BLaER1 treated with 17β-estradiol and CSF1 and Interleukin-3, amounts not matched to agents 10 nM and 100 nM (cell line): ENCODE results near the gene CFB.

Experiments
- H3K27ac ChIP-seq, 11 experiments: shearing (Covaris generic); formaldehyde crosslinking; 2 replicates each; pipeline ENCODE4 v1.8.1; 2022
- H3K27me3 ChIP-seq, 11 experiments: shearing (Covaris generic); formaldehyde crosslinking; 2 replicates each; pipeline ENCODE4 v1.8.1; 2022
- H3K36me3 ChIP-seq, 11 experiments: shearing (Covaris generic); formaldehyde crosslinking; 2 replicates each; pipeline ENCODE4 v1.8.1; 2022
- H3K4me1 ChIP-seq, 10 experiments: shearing (Covaris generic); formaldehyde crosslinking; 2 replicates each; pipeline ENCODE4 v1.8.1; 2022
- H3K4me2 ChIP-seq, 11 experiments: shearing (Covaris generic); formaldehyde crosslinking; 2 replicates each; pipeline ENCODE4 v1.8.1; 2022
- H3K4me3 ChIP-seq, 10 experiments: shearing (Covaris generic); formaldehyde crosslinking; 2 replicates each; pipeline ENCODE4 v1.8.1; 2022
- H3K9ac ChIP-seq, 11 experiments: shearing (Covaris generic); formaldehyde crosslinking; 2 replicates each; pipeline ENCODE4 v1.8.1; 2022
- H3K9me3 ChIP-seq, 11 experiments: shearing (Covaris generic); formaldehyde crosslinking; replicated peaks in 1 of 11; 2 replicates each; pipeline ENCODE4 v1.8.1; 2022
- H4K20me1 ChIP-seq, 11 experiments: shearing (Covaris generic); formaldehyde crosslinking; 2 replicates each; pipeline ENCODE4 v1.8.1; 2022
- Cebpa-rat ChIP-seq, 11 experiments: shearing (Covaris generic); IDR thresholded peaks; 2 replicates each; pipeline ENCODE4 v1.8.1; 2022

CFB gene

GRCh38 chr6:31949926-31950548 lies 4.1 kb downstream of the CFB start:
- H3K27ac ChIP-seq: no peak overlapping the region
- TF ChIP-seq Cebpa-rat (IDR thresholded peaks at IDR 0.05): no peak
- H3K9me3 ChIP-seq: no peaks in the 10 kb centered on the region
- H3K4me3 ChIP-seq: no peak overlapping the region
- peaks cover 0 to 6% (median 0%) of the 10 kb centered on the region in 11 experiments; a peak in 1 of 22 replicates for H4K20me1 ChIP-seq
- peaks cover 40 to 54% (median 51%) of the 10 kb centered on the region in 11 experiments for H3K36me3 ChIP-seq
- peaks cover 0 to 51% (median 9%) of the 10 kb centered on the region in 10 experiments; a peak in 10 of 20 replicates for H3K4me1 ChIP-seq
- H3K4me2 ChIP-seq: no peak overlapping the region
- no peaks in the 10 kb centered on the region for H3K27me3 ChIP-seq
- no peak overlapping the region for H3K9ac ChIP-seq

- Histone ChIP-seq H3K4me3 (no peak overlapping the region), H3K27me3 (no peaks in the 10 kb centered on the region), H3K36me3 (peaks cover 62 to 76% (median 72%) of the 10 kb centered on the region in 11 experiments), H3K27ac (no peak overlapping the region; a peak in 1 of 22 replicates), H3K4me1 (peaks cover under 1 to 42% (median 3%) of the 10 kb centered on the region in 10 experiments; a peak in 16 of 20 replicates), H3K9ac (peak overlapping the region in 2 of 11 experiments; percentile 3 to 6; a peak in 1 of 22 replicates), H4K20me1 (peaks cover 0 to 6% (median 0%) of the 10 kb centered on the region in 11 experiments; a peak in 1 of 22 replicates), H3K9me3 (no peaks in the 10 kb centered on the region), H3K4me2 (peak overlapping the region in 3 of 11 experiments; percentile 2 to 75 (median 51); a peak in 4 of 22 replicates)
- TF ChIP-seq Cebpa-rat (IDR thresholded peaks at IDR 0.05): no peak
These were observed 6.4 kb downstream of the CFB start for GRCh38 chr6:31952140-31952805.

- peak overlapping the region in 1 of 11 experiments; percentile 35; a peak in 1 of 22 replicates for H3K27ac ChIP-seq
- peaks cover 7 to 48% (median 9%) of the 10 kb centered on the region in 10 experiments for H3K4me1 ChIP-seq
These were observed 7.0 kb downstream of the CFB start for GRCh38 chr6:31952890-31953289.

DNA sequence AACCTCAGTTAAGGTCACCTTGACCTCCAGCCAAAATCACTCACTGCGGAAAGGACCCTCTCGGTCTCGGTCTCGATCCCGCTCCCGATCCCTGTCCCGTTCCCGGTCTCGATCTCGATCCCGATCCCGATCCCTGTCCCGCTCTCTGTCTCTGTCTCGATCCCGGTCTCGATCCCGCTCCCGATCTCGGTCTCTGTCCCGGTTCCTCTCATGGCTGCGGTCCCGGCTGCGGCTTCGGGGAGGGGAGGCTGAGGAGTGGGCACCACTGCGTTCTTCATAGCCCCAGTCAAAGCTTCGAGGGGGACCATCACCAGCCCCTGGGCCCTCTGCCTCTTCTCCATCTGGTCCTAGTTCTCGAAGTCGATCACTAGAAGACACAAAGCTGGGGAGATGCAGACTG lies 8.6 kb downstream of the CFB start:
- Histone ChIP-seq H4K20me1 (peaks cover 0 to 6% (median 0%) of the 10 kb centered on the region in 11 experiments; a peak in 1 of 22 replicates), H3K4me1 (peaks cover 15 to 51% (median 17%) of the 10 kb centered on the region in 10 experiments), H3K4me2 (peak overlapping the region in 3 of 11 experiments; percentile 17 to 75 (median 51); a peak in 4 of 22 replicates), H3K36me3 (peaks cover 63 to 79% (median 73%) of the 10 kb centered on the region in 11 experiments), H3K9ac (no peak overlapping the region; a peak in 1 of 22 replicates), H3K27ac (peak overlapping the region in 2 of 11 experiments; percentile 35 to 45; a peak in 1 of 22 replicates), H3K4me3 (no peak overlapping the region), H3K27me3 (no peaks in the 10 kb centered on the region), H3K9me3 (no peaks in the 10 kb centered on the region)
- no peak for TF ChIP-seq Cebpa-rat (IDR thresholded peaks at IDR 0.05)

More at GRCh38 chr6:31952890-31953289, 7.0 kb downstream of the CFB start:
- Histone ChIP-seq H3K9me3 (no peaks in the 10 kb centered on the region), H3K4me2 (peak overlapping the region in 3 of 11 experiments; percentile 2 to 75 (median 51); a peak in 4 of 22 replicates), H3K4me3 (no peak overlapping the region), H3K9ac (peak overlapping the region in 2 of 11 experiments; percentile 3 to 6; a peak in 1 of 22 replicates), H3K27me3 (no peaks in the 10 kb centered on the region), H3K36me3 (peaks cover 63 to 79% (median 73%) of the 10 kb centered on the region in 11 experiments), H4K20me1 (peaks cover 0 to 6% (median 0%) of the 10 kb centered on the region in 11 experiments; a peak in 1 of 22 replicates)
- TF ChIP-seq Cebpa-rat (IDR thresholded peaks at IDR 0.05): no peak

DNA sequence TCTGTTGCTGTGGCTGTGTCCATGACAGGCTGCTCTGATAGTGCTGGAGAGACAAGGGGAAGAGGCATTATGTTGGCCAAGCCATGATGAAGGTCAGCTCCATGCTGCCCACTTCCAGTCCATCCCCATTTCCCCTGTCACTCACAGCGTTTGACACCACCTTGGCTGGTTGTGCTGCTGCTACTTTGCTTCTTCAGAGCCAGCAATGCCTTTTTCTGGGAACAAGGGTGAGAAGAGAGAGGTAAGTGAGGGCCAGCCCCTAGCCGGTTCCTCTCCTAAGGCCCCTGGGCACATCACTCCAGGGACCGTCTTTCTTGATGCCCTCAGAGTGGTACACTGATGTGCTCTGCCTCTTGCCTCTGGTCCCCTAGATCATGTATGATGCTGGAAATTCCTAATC lies 10.9 kb downstream of the CFB start:
- H4K20me1 ChIP-seq: peaks cover 0 to 6% (median 0%) of the 10 kb centered on the region in 11 experiments; a peak in 1 of 22 replicates
- H3K9me3 ChIP-seq: no peaks in the 10 kb centered on the region
- no peak overlapping the region for H3K27ac ChIP-seq
- H3K36me3 ChIP-seq: peaks cover 66 to 78% (median 75%) of the 10 kb centered on the region in 11 experiments
- TF ChIP-seq Cebpa-rat (IDR thresholded peaks at IDR 0.05): no peak
- peak overlapping the region in 1 of 11 experiments; percentile 94; a peak in 1 of 22 replicates for H3K4me2 ChIP-seq
- no peak overlapping the region for H3K4me3 ChIP-seq
- no peaks in the 10 kb centered on the region for H3K27me3 ChIP-seq
- H3K4me1 ChIP-seq: peaks cover 26 to 68% (median 29%) of the 10 kb centered on the region in 10 experiments
- H3K9ac ChIP-seq: peak overlapping the region in 3 of 11 experiments; percentile 21 to 36 (median 29); a peak in 3 of 22 replicates

- Histone ChIP-seq H3K27me3 (no peaks in the 10 kb centered on the region), H4K20me1 (no peaks in the 10 kb centered on the region), H3K27ac (peak overlapping the region; percentile 73 to 85 (median 79)), H3K9me3 (no peaks in the 10 kb centered on the region), H3K9ac (peak overlapping the region; percentile 83 to 95 (median 91)), H3K4me3 (peak overlapping the region; percentile 82 to 99 (median 92)), H3K4me2 (peak overlapping the region; percentile 89 to 99 (median 96)), H3K4me1 (peaks cover 26 to 54% (median 29%) of the 10 kb centered on the region in 10 experiments), H3K36me3 (peaks cover 66 to 78% (median 75%) of the 10 kb centered on the region in 11 experiments)
- TF ChIP-seq Cebpa-rat (IDR thresholded peaks at IDR 0.05): no peak
These were observed 12.5 kb downstream of the CFB start for GRCh38 chr6:31958412-31958740.

DNA sequence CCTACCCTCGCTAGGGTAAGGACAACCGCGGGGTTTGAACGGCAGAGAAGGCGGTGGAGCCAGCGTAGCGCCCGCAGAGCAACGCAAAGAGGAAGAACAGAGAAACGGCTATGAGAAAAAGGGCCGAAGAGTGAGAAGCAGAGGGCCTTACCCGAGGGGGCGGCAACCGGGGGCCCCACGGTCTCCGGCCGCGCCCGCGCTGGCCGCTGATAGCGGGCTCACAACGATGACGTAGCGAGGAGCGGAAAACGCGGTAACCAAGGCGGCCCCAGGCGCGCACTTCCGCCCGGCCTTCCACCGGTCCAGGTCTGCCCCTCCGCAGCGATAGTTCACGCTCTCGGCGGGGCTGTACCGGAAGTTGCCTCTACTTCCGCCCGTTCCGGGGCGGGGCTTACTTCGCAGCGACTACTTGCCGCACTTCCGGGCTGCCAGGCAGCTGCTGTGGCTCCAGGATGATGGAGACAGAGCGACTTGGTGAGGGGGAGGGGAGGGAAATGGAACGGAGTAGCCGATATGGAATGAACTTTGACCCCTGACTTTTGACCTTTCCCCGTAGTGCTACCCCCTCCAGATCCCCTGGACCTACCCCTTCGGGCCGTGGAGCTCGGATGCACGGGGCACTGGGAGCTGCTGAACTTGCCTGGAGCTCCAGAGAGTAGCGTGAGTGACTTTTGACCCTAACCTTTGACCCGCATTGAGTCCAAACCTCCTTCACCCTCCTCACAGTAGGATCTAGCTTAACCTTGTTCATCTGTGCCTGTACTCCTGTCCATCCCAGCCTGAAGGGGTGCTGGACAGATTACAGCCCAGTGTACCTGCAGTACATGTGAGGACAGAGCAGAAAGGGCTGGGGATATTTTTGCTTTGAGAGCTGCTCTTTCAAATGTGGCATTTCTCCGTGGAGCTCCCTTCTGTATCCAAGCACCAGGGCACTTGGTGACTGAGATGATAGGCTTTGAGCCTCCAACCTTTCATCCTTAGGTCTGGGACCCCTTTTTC lies 13.1 kb downstream of the CFB start, which contains the start of the genes NELFE and SKIC2:
Gene NELFE, minus strand, starts transcription at position 231 of the 999 bp plus-strand sequence. CDS start 525 bp downstream, outside the sequence.
Gene SKIC2, plus strand, starts transcription at position 435 of the 999 bp plus-strand sequence. Its CDS starts 18 bp downstream, at position 453.
- H3K36me3 ChIP-seq: peaks cover 66 to 78% (median 75%) of the 10 kb centered on the region in 11 experiments
- peak within 1 kb of the TSS; percentile 83 to 95 (median 91) for H3K9ac ChIP-seq
- no peaks in the 10 kb centered on the region for H4K20me1 ChIP-seq
- H3K4me1 ChIP-seq: peaks cover 26 to 47% (median 29%) of the 10 kb centered on the region in 10 experiments
- peak within 1 kb of the TSS; percentile 73 to 85 (median 80) for H3K27ac ChIP-seq
- no peak for TF ChIP-seq Cebpa-rat (IDR thresholded peaks at IDR 0.05)
- peak within 1 kb of the TSS; percentile 89 to 99 (median 96) for H3K4me2 ChIP-seq
- no peaks in the 10 kb centered on the region for H3K27me3 ChIP-seq
- H3K9me3 ChIP-seq: no peaks in the 10 kb centered on the region
- peak within 1 kb of the TSS; percentile 82 to 99 (median 92) for H3K4me3 ChIP-seq

- Histone ChIP-seq H3K9ac (peak overlapping the region in 6 of 11 experiments; percentile 1 to 32 (median 12); a peak in 6 of 22 replicates), H3K36me3 (peaks cover 65 to 78% (median 75%) of the 10 kb centered on the region in 11 experiments)
These were observed 15.7 kb downstream of the CFB start for GRCh38 chr6:31961616-31962015.

More at GRCh38 chr6:31961616-31962015, 15.7 kb downstream of the CFB start:
- H3K4me1 ChIP-seq: peaks cover 26 to 36% (median 29%) of the 10 kb centered on the region in 10 experiments
- H3K4me2 ChIP-seq: no peak overlapping the region
- H3K9me3 ChIP-seq: no peaks in the 10 kb centered on the region
- peaks cover 0 to 5% (median 0%) of the 10 kb centered on the region in 11 experiments; a peak in 2 of 22 replicates for H4K20me1 ChIP-seq
- no peak for TF ChIP-seq Cebpa-rat (IDR thresholded peaks at IDR 0.05)
- no peak overlapping the region for H3K27ac ChIP-seq
- no peak overlapping the region for H3K4me3 ChIP-seq
- no peaks in the 10 kb centered on the region for H3K27me3 ChIP-seq
